Naive B cell (primary cell): ENCODE measurements around the gene BMP2. TPM values are rescaled to one million over a fixed set of nuclear protein-coding genes. Genes with fewer than 3 reads are reported as not detected.

ENCODE experiments used
- ATAC-seq, 2 donors: fragments of 150-1000 bp; cut with Tn5 transposase; 2 replicates each; pipeline ENCODE4 v1.10.0; 2021; ENCODE audit warnings: low read depth in 2 of 2, mild to moderate bottlenecking in 2 of 2, moderate library complexity in 2 of 2
- DNase-seq: peaks from one replicate; pipeline ENCODE4 v3.0.0; 2022
- H3K27ac Mint-ChIP-seq, 6 donors: one replicate each; pipeline ENCODE4 v1.8.0; 2020 to 2022; ENCODE audit warnings: mild to moderate bottlenecking in 6 of 6, mixed read lengths in 6 of 6, moderate library complexity in 5 of 6, inconsistent platforms in 2 of 6
- H3K27me3 Mint-ChIP-seq, 3 donors: one replicate each; pipeline ENCODE4 v1.8.0; 2021 to 2022; ENCODE audit warnings: mixed read lengths in 3 of 3, mild to moderate bottlenecking in 1 of 3
- H3K36me3 Mint-ChIP-seq, 2 donors: one replicate each; pipeline ENCODE4 v1.8.0; 2020 to 2022; ENCODE audit warnings: mixed read lengths in 2 of 2, inconsistent platforms in 1 of 2, mild to moderate bottlenecking in 1 of 2
- H3K4me1 Mint-ChIP-seq, 3 donors: one replicate each; pipeline ENCODE4 v1.8.0; 2020 to 2022; ENCODE audit warnings: mixed read lengths in 3 of 3, inconsistent platforms in 1 of 3, mild to moderate bottlenecking in 1 of 3, moderate library complexity in 1 of 3
- H3K4me3 Mint-ChIP-seq, 8 donors: one replicate each; pipeline ENCODE4 v1.8.0; 2020 to 2022; ENCODE audit warnings: mild to moderate bottlenecking in 8 of 8, mixed read lengths in 8 of 8, moderate library complexity in 8 of 8, inconsistent platforms in 2 of 8
- H3K9me3 Mint-ChIP-seq, 7 donors: one replicate each; pipeline ENCODE4 v1.8.0; 2020 to 2022; ENCODE audit warnings: mixed read lengths in 7 of 7, mild to moderate bottlenecking in 5 of 7, inconsistent platforms in 2 of 7, moderate library complexity in 1 of 7
- polyA plus RNA-seq, 6 donors: library from polyadenylated mRNA; unstranded; fragments of 300-500 nt; fragmentation: Illumina TruSeq; gene quantifications; one replicate each; pipeline ENCODE4 v1.2.3, GENCODE V29; 2021; ENCODE audit warnings: low read depth in 6 of 6

Gene BMP2
- polyA plus RNA-seq, 6 donors from 2014 or later: not detected

- no peaks in the 10 kb centered on the region for H3K36me3 Mint-ChIP-seq
- ATAC-seq (no peak), DNase-seq (no peak)
- peaks cover 0 to 4% (median 0%) of the 10 kb centered on the region in 3 donors for H3K27me3 Mint-ChIP-seq
- no peaks in the 10 kb centered on the region for H3K9me3 Mint-ChIP-seq
- no peak overlapping the region for H3K4me3 Mint-ChIP-seq
- H3K4me1 Mint-ChIP-seq: no peaks in the 10 kb centered on the region
- no peak overlapping the region for H3K27ac Mint-ChIP-seq
These were observed 20.4 kb upstream of the BMP2 start for GRCh38 chr20:6746901-6747609.

- H3K36me3 Mint-ChIP-seq: no peaks in the 10 kb centered on the region
- no peak overlapping the region for H3K4me3 Mint-ChIP-seq
- peaks cover 0 to 5% (median 4%) of the 10 kb centered on the region in 3 donors for H3K27me3 Mint-ChIP-seq
- no peak overlapping the region for H3K27ac Mint-ChIP-seq
- no peaks in the 10 kb centered on the region for H3K4me1 Mint-ChIP-seq
- DNase-seq: no peak
- no peak for ATAC-seq
- H3K9me3 Mint-ChIP-seq: peaks cover 0 to 11% (median 2%) of the 10 kb centered on the region in 7 donors
These were observed 17.0 kb upstream of the BMP2 start for GRCh38 chr20:6750438-6750837.

GRCh38 chr20:6756693-6757595 lies 10.5 kb upstream of the BMP2 start:
- H3K27me3 Mint-ChIP-seq: peaks cover 4 to 12% (median 11%) of the 10 kb centered on the region in 3 donors
- no peaks in the 10 kb centered on the region for H3K36me3 Mint-ChIP-seq
- peaks cover 0 to 13% (median 2%) of the 10 kb centered on the region in 7 donors for H3K9me3 Mint-ChIP-seq
- DNase-seq (no peak), ATAC-seq (no peak)
- H3K4me3 Mint-ChIP-seq: no peak overlapping the region
- H3K4me1 Mint-ChIP-seq: no peaks in the 10 kb centered on the region
- H3K27ac Mint-ChIP-seq: peak overlapping the region in 1 of 6 donors; percentile 36

- Mint-ChIP-seq H3K4me3 (no peak overlapping the region), H3K27ac (no peak overlapping the region), H3K27me3 (peaks cover 23 to 36% (median 31%) of the 10 kb centered on the region in 3 donors), H3K9me3 (peaks cover 0 to 4% (median 0%) of the 10 kb centered on the region in 7 donors), H3K36me3 (no peaks in the 10 kb centered on the region), H3K4me1 (peaks cover 4 to 12% (median 9%) of the 10 kb centered on the region in 3 donors)
- DNase-seq (no peak), ATAC-seq (no peak)
These were observed 2.9 kb upstream of the BMP2 start for GRCh38 chr20:6764619-6765018.

GRCh38 chr20:6765469-6766058 lies 1.9 kb upstream of the BMP2 start:
- H3K9me3 Mint-ChIP-seq: peaks cover 0 to 4% (median 0%) of the 10 kb centered on the region in 7 donors
- peaks cover 30 to 41% (median 38%) of the 10 kb centered on the region in 3 donors for H3K27me3 Mint-ChIP-seq
- H3K27ac Mint-ChIP-seq: no peak overlapping the region
- peak overlapping the region in 1 of 8 donors; percentile 2 for H3K4me3 Mint-ChIP-seq
- ATAC-seq (no peak), DNase-seq (peak; percentile 19)
- H3K36me3 Mint-ChIP-seq: no peaks in the 10 kb centered on the region
- peaks cover 5 to 18% (median 13%) of the 10 kb centered on the region in 3 donors for H3K4me1 Mint-ChIP-seq

- Mint-ChIP-seq H3K27ac (peak overlapping the region in 1 of 6 donors; percentile 70), H3K36me3 (no peaks in the 10 kb centered on the region), H3K4me1 (peaks cover 5 to 20% (median 18%) of the 10 kb centered on the region in 3 donors), H3K9me3 (peaks cover 0 to 2% (median 0%) of the 10 kb centered on the region in 7 donors), H3K4me3 (peak overlapping the region in 2 of 8 donors; percentile 16 to 25), H3K27me3 (peaks cover 31 to 45% (median 41%) of the 10 kb centered on the region in 3 donors)
- ATAC-seq (no peak), DNase-seq (no peak)
These were observed 1.1 kb upstream of the BMP2 start for GRCh38 chr20:6766433-6766832.

GRCh38 chr20:6767126-6767535 lies 355 bp upstream of the BMP2 start:
- no peaks in the 10 kb centered on the region for H3K36me3 Mint-ChIP-seq
- H3K27ac Mint-ChIP-seq: no peak overlapping the region
- H3K4me1 Mint-ChIP-seq: peaks cover 5 to 20% (median 18%) of the 10 kb centered on the region in 3 donors
- ATAC-seq (no peak), DNase-seq (no peak)
- peaks cover 0 to 2% (median 0%) of the 10 kb centered on the region in 7 donors for H3K9me3 Mint-ChIP-seq
- peak overlapping the region in 7 of 8 donors; percentile 29 to 74 (median 68) for H3K4me3 Mint-ChIP-seq
- peaks cover 38 to 49% (median 46%) of the 10 kb centered on the region in 3 donors for H3K27me3 Mint-ChIP-seq

GRCh38 chr20:6768228-6769140 lies 998 bp downstream of the BMP2 start:
- peak overlapping the region in 1 of 6 donors; percentile 24 for H3K27ac Mint-ChIP-seq
- H3K27me3 Mint-ChIP-seq: peaks cover 43 to 57% (median 55%) of the 10 kb centered on the region in 3 donors
- H3K36me3 Mint-ChIP-seq: no peaks in the 10 kb centered on the region
- H3K4me3 Mint-ChIP-seq: peak overlapping the region in 7 of 8 donors; percentile 53 to 76 (median 63)
- no peak for DNase-seq
- no peak for ATAC-seq
- peaks cover 0 to 2% (median 0%) of the 10 kb centered on the region in 7 donors for H3K9me3 Mint-ChIP-seq
- peaks cover 5 to 20% (median 18%) of the 10 kb centered on the region in 3 donors for H3K4me1 Mint-ChIP-seq

- H3K4me1 Mint-ChIP-seq: peaks cover 5 to 20% (median 18%) of the 10 kb centered on the region in 3 donors
- H3K27ac Mint-ChIP-seq: no peak overlapping the region
These were observed 2.7 kb downstream of the BMP2 start for GRCh38 chr20:6769903-6770785.

GRCh38 chr20:6770786-6771100 lies 3.3 kb downstream of the BMP2 start:
- no peak for DNase-seq
- H3K9me3 Mint-ChIP-seq: peaks cover 0 to 2% (median 0%) of the 10 kb centered on the region in 7 donors
- H3K4me3 Mint-ChIP-seq: peak overlapping the region in 5 of 8 donors; percentile 13 to 83 (median 57)
- H3K27me3 Mint-ChIP-seq: peaks cover 43 to 61% (median 58%) of the 10 kb centered on the region in 3 donors
- no peak overlapping the region for H3K27ac Mint-ChIP-seq
- peaks cover 5 to 20% (median 18%) of the 10 kb centered on the region in 3 donors for H3K4me1 Mint-ChIP-seq
- H3K36me3 Mint-ChIP-seq: no peaks in the 10 kb centered on the region
- ATAC-seq: no peak

More at GRCh38 chr20:6769903-6770785, 2.7 kb downstream of the BMP2 start:
- H3K4me3 Mint-ChIP-seq: peak overlapping the region in 7 of 8 donors; percentile 13 to 88 (median 74)
- peaks cover 43 to 60% (median 59%) of the 10 kb centered on the region in 3 donors for H3K27me3 Mint-ChIP-seq
- no peaks in the 10 kb centered on the region for H3K36me3 Mint-ChIP-seq
- H3K9me3 Mint-ChIP-seq: peaks cover 0 to 2% (median 0%) of the 10 kb centered on the region in 7 donors
- ATAC-seq: no peak
- DNase-seq: no peak

- no peaks in the 10 kb centered on the region for H3K4me1 Mint-ChIP-seq
- H3K9me3 Mint-ChIP-seq: no peaks in the 10 kb centered on the region
- H3K27ac Mint-ChIP-seq: no peak overlapping the region
- peaks cover 0 to 7% (median 1%) of the 10 kb centered on the region in 3 donors for H3K27me3 Mint-ChIP-seq
- DNase-seq (no peak), ATAC-seq (no peak)
- H3K36me3 Mint-ChIP-seq: no peaks in the 10 kb centered on the region
- no peak overlapping the region for H3K4me3 Mint-ChIP-seq
These were observed 13.1 kb downstream of the BMP2 start for GRCh38 chr20:6780433-6781190.
